IMR-90 (cell line): ENCODE measurements around the gene ZYX.

Experiments used
- CEBPB ChIP-seq: IDR thresholded peaks from 2 replicates; pipeline ENCODE4 v1.6.1; 2012; ENCODE audit warnings: low read depth, low read length, improper control_type of control experiment
- CHD1 ChIP-seq: IDR thresholded peaks from 2 replicates; pipeline ENCODE4 v1.6.1; 2012; ENCODE audit warnings: low read depth, low read length, improper control_type of control experiment
- MAZ ChIP-seq: IDR thresholded peaks from 2 replicates; pipeline ENCODE4 v1.6.1; 2012; ENCODE audit warnings: low read depth, mild to moderate bottlenecking, low read length, improper control_type of control experiment, moderate library complexity, borderline replicate concordance
- POLR2A ChIP-seq: IDR thresholded peaks from 2 replicates; pipeline ENCODE4 v1.6.1; 2012; ENCODE audit warnings: mild to moderate bottlenecking, low read depth, low read length
- RAD21 ChIP-seq: IDR thresholded peaks from 2 replicates; pipeline ENCODE4 v1.6.1; 2012; ENCODE audit warnings: low read length, improper control_type of control experiment
- SMC3 ChIP-seq: fragments of 150-350 bp; IDR thresholded peaks from 2 replicates; pipeline ENCODE4 v1.6.1; 2016; ENCODE audit warnings: low read depth, mild to moderate bottlenecking, antibody characterized with exemption, low read length, moderate library complexity
- TF ChIP-seq, protein P1 (sequence below): conservative IDR thresholded peaks from 2 replicates; pipeline ENCODE4 v1.5.1; 2012; ENCODE audit warnings: mild to moderate bottlenecking, low read depth, low read length, improper control_type of control experiment

DNA sequence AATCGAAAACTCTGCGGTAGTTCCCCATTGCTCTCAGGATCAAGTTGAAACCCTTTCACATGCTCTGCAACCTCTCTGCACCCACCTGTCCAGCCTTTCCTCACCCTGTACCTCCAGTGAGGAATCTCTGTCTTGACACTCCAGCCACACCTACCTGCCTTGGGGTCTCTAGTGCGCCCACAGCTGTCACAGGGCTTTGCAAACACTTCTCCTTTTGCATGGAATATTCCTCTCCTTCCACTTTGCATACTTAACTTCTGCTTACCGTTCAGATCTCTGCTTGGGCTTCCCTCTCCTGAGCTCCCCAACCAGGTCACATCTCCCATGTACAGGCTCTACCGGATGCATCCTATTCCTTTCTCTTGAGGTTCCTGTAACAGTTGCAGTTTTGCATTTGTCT, 6.6 kb upstream of the ZYX start:
- TF ChIP-seq, protein P1, sequence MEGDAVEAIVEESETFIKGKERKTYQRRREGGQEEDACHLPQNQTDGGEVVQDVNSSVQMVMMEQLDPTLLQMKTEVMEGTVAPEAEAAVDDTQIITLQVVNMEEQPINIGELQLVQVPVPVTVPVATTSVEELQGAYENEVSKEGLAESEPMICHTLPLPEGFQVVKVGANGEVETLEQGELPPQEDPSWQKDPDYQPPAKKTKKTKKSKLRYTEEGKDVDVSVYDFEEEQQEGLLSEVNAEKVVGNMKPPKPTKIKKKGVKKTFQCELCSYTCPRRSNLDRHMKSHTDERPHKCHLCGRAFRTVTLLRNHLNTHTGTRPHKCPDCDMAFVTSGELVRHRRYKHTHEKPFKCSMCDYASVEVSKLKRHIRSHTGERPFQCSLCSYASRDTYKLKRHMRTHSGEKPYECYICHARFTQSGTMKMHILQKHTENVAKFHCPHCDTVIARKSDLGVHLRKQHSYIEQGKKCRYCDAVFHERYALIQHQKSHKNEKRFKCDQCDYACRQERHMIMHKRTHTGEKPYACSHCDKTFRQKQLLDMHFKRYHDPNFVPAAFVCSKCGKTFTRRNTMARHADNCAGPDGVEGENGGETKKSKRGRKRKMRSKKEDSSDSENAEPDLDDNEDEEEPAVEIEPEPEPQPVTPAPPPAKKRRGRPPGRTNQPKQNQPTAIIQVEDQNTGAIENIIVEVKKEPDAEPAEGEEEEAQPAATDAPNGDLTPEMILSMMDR = no peak
- TF ChIP-seq POLR2A (no peak), MAZ (no peak), SMC3 (no peak), CEBPB (no peak), RAD21 (no peak), CHD1 (no peak)
